Osteoblast (primary cell): Measurements from ENCODE around the gene ARPIN. TPM values are rescaled to one million over a fixed set of nuclear protein-coding genes. Genes with fewer than 3 reads are reported as not detected.

Source experiments
- DNase-seq: peaks from one replicate; pipeline ENCODE4 v3.0.0; 2011; ENCODE audit warnings: low spot score, mixed read lengths; ENCODE audit not compliant: insufficient read length; ENCODE audit errors: missing footprints
- H2AFZ ChIP-seq: 2 replicates; pipeline ENCODE4 v1.6.0; 2011; ENCODE audit warnings: mild to moderate bottlenecking, low read length
- H3K27ac ChIP-seq: 2 replicates; pipeline ENCODE4 v1.5.1; 2011; ENCODE audit warnings: mild to moderate bottlenecking, low read depth, low read length, moderate library complexity
- H3K27me3 ChIP-seq: 2 replicates; pipeline ENCODE4 v1.6.0; 2012; ENCODE audit warnings: mild to moderate bottlenecking, control low read depth, inconsistent platforms, low read length, moderate library complexity; ENCODE audit not compliant: insufficient read depth
- H3K36me3 ChIP-seq: 2 replicates; pipeline ENCODE4 v1.5.1; 2011; ENCODE audit warnings: mild to moderate bottlenecking, low read length, control low read depth, moderate library complexity; ENCODE audit not compliant: insufficient read depth
- H3K4me1 ChIP-seq: 2 replicates; pipeline ENCODE4 v1.5.1; 2011; ENCODE audit warnings: mild to moderate bottlenecking, low read length, control low read depth, moderate library complexity; ENCODE audit not compliant: insufficient read depth
- H3K4me2 ChIP-seq: 2 replicates; pipeline ENCODE4 v1.6.0; 2011; ENCODE audit warnings: mild to moderate bottlenecking, low read length; ENCODE audit not compliant: insufficient read depth
- H3K4me3 ChIP-seq: fragments of 200-600 bp; sonication (generic); 3 replicates; pipeline ENCODE4 v1.5.1; 2012; ENCODE audit warnings: mild to moderate bottlenecking, low read length, inconsistent platforms; ENCODE audit not compliant: insufficient read depth
- H3K79me2 ChIP-seq: 2 replicates; pipeline ENCODE4 v1.6.0; 2012; ENCODE audit warnings: mild to moderate bottlenecking, low read length, control low read depth, inconsistent platforms; ENCODE audit not compliant: insufficient read depth
- H3K9me3 ChIP-seq: 2 replicates; pipeline ENCODE4 v1.5.1; 2011; ENCODE audit warnings: low read depth, low read length, control low read depth
- H4K20me1 ChIP-seq: 2 replicates; pipeline ENCODE4 v1.6.0; 2012; ENCODE audit warnings: mild to moderate bottlenecking, low read length, control low read depth; ENCODE audit not compliant: insufficient read depth
- total RNA-seq: library from RNA; depleted of rRNA; stranded (reverse); fragments of >200 nt; gene quantifications from 2 replicates; pipeline ENCODE4 v1.2.3, GENCODE V29; 2012
- TF ChIP-seq, protein P1 (sequence below): IDR thresholded peaks from 2 replicates; pipeline ENCODE4 v1.5.1; 2011; ENCODE audit warnings: mild to moderate bottlenecking, low read depth, low read length, moderate library complexity; ENCODE audit errors: extremely low read depth

ARPIN gene
- total RNA-seq, 1 donor = 14.1 TPM

DNA sequence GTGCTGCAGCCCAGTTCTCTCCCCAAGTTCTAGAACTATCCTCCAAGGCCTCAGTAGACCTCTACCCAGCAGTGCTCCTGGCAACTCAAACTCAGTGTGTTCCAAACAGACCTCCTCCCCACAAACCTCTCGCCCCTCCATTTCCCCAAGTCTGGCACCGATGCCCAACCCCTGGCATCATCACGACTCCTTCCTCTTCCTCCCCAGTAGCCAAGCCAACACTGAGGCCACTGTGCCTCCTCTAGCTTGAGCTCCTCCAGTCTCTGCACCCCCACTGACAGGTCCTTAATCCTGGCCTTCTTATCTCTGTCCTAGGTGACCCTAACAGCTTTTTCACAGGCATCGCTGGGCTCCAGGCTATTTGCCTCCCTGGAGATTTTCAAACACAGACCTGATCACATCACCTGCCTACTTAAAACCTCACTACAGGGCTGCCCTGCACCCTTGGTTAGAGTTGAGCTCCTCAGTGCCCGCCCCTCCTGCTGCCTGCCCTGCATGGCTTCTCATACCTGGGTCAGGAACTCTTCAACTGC lies 6.8 kb downstream of the ARPIN start:
- Histone ChIP-seq H3K4me3 (no peak overlapping the region), H3K27ac (no peak overlapping the region), H3K9me3 (no peaks in the 10 kb centered on the region), H2AFZ (no peak overlapping the region), H3K4me2 (no peak overlapping the region), H4K20me1 (no peaks in the 10 kb centered on the region), H3K27me3 (no peaks in the 10 kb centered on the region), H3K4me1 (no peaks in the 10 kb centered on the region), H3K79me2 (no peaks in the 10 kb centered on the region), H3K36me3 (peaks cover 18% of the 10 kb centered on the region)
- TF ChIP-seq, protein P1, sequence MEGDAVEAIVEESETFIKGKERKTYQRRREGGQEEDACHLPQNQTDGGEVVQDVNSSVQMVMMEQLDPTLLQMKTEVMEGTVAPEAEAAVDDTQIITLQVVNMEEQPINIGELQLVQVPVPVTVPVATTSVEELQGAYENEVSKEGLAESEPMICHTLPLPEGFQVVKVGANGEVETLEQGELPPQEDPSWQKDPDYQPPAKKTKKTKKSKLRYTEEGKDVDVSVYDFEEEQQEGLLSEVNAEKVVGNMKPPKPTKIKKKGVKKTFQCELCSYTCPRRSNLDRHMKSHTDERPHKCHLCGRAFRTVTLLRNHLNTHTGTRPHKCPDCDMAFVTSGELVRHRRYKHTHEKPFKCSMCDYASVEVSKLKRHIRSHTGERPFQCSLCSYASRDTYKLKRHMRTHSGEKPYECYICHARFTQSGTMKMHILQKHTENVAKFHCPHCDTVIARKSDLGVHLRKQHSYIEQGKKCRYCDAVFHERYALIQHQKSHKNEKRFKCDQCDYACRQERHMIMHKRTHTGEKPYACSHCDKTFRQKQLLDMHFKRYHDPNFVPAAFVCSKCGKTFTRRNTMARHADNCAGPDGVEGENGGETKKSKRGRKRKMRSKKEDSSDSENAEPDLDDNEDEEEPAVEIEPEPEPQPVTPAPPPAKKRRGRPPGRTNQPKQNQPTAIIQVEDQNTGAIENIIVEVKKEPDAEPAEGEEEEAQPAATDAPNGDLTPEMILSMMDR = no peak
- peak; percentile 58 for DNase-seq

DNA sequence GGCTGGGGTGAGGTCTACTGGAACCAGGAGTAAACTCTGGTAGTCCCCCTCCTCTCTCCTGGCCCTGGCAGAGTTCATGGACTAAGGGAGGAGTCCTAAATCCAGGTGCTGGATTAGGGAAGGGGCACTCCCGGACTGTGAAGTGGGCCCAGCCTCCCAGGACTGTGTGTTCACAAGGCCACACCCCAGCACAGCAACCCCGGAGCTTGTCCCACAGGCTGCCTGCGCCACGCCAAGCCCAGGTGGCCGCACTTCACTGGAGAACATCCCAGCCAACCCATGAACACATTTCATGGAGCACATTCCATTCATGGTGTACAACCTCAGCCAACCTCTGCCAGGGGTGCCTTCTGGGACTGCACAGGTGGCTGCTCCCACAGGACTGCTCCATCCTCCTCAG lies 8.2 kb downstream of the ARPIN start:
- Histone ChIP-seq H3K27me3 (no peaks in the 10 kb centered on the region), H3K4me3 (no peak overlapping the region), H3K36me3 (peaks cover 18% of the 10 kb centered on the region), H2AFZ (no peak overlapping the region), H3K79me2 (no peaks in the 10 kb centered on the region), H3K9me3 (no peaks in the 10 kb centered on the region), H3K4me2 (no peak overlapping the region), H3K27ac (no peak overlapping the region), H3K4me1 (no peaks in the 10 kb centered on the region), H4K20me1 (no peaks in the 10 kb centered on the region)
- TF ChIP-seq, protein P1 = no peak
- no peak for DNase-seq

DNA sequence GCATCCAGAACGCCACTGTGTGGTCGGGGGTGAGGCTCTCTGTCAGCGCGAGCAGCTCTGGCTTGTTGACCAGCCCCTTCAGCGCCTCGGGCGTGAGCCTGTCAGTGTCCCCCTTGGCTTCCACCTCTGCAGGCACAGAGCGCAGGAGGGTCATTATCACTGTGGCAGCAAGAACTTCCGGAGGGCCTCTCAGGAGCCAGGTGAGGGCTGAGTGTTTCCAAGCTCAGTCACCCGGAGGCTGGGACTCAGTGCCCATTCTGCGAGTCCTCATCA lies 9.0 kb downstream of the ARPIN start:
- Histone ChIP-seq H4K20me1 (no peaks in the 10 kb centered on the region), H3K36me3 (peaks cover 15% of the 10 kb centered on the region), H3K27me3 (no peaks in the 10 kb centered on the region), H2AFZ (no peak overlapping the region), H3K9me3 (no peaks in the 10 kb centered on the region), H3K79me2 (no peaks in the 10 kb centered on the region), H3K4me1 (no peaks in the 10 kb centered on the region), H3K27ac (no peak overlapping the region), H3K4me3 (no peak overlapping the region), H3K4me2 (no peak overlapping the region)
- TF ChIP-seq, protein P1 = no peak
- no peak for DNase-seq

DNA sequence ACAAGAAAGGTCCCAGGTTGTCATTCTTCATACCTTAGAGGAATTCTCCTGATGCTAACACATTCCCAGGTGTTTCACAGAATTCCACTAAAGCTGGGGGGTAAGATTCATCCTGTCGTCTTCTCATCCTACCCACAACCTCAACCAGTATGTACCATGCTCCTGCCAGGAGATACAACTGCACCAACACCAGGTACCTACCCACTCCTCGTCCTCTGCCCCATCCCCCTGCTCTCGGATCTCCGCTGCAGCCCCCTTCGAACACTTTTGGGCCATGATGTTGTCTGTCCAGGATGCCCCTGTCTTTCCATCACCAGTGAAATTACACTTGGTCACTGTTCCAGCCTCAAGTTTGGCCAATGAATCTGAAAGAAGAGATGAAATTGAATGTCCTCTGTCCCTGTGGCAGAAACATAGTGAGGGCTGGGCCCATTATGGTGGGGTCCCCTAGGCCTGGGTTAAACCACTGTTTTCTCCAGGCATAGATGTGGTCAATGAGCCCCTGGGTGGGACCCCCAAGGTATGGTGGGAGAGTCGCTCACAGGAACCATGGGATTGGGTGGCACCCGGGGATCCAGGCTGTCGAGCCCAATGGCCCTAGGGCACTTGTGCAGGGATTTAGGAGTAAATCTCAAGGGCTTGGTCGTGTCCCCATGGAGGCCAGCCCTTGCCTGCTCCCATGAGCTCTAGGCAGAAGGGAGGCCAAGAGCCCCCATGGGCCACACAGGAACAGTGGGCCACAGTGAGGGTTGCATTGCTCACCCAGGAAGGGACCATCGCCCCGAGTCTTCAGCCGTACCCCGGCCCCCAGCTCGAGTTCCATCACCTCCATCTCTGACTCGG lies 9.5 kb downstream of the ARPIN start:
- no peaks in the 10 kb centered on the region for H3K4me1 ChIP-seq
- no peaks in the 10 kb centered on the region for H3K9me3 ChIP-seq
- TF ChIP-seq, protein P1 = no peak
- peaks cover 15% of the 10 kb centered on the region for H3K36me3 ChIP-seq
- no peaks in the 10 kb centered on the region for H4K20me1 ChIP-seq
- H3K27ac ChIP-seq = no peak overlapping the region
- no peaks in the 10 kb centered on the region for H3K79me2 ChIP-seq
- H3K4me3 ChIP-seq = no peak overlapping the region
- DNase-seq = no peak
- no peak overlapping the region for H2AFZ ChIP-seq
- H3K4me2 ChIP-seq = no peak overlapping the region
- no peaks in the 10 kb centered on the region for H3K27me3 ChIP-seq
